ENCODE data around the gene PDE4B. TPM values are rescaled to one million over a fixed set of nuclear protein-coding genes. Genes with fewer than 3 reads are reported as not detected.
A peak's percentile ranks its signal among the peaks of the same experiment; 100 is the strongest.

Gene PDE4B
- polyA plus RNA-seq, 2 of the 4 experiments (the other 2 are of a cell fraction), result 20.2 to 56.8 TPM

- TF ChIP-seq ZNF302 (CRISPR knock-in tag; IDR thresholded peaks at IDR 0.05), result no peak
- no peak for TF ChIP-seq ZFP36 (IDR thresholded peaks at IDR 0.05; ENCODE audit: borderline replicate concordance, partially characterized antibody)
- no peak for TF ChIP-seq RAD21 (conservative IDR thresholded peaks at IDR 0.05 in 1 of 2, IDR thresholded peaks at IDR 0.05 in 1 of 2)
- no peak for TF ChIP-seq POLR2A (IDR thresholded peaks at IDR 0.05; ENCODE audit: low read length)
- TF ChIP-seq RNF2 (IDR thresholded peaks at IDR 0.05; ENCODE audit: borderline replicate concordance, low read depth), result no peak
- TF ChIP-seq MAZ (IDR thresholded peaks at IDR 0.05; ENCODE audit: borderline replicate concordance, low read depth, low read length), result no peak
- TF ChIP-seq ELK1 (IDR thresholded peaks at IDR 0.05; ENCODE audit: low read depth, low read length), result no peak
- no peak for TF ChIP-seq MYC (IDR thresholded peaks at IDR 0.05; ENCODE audit: borderline replicate concordance, low read length)
- TF ChIP-seq MAFK (IDR thresholded peaks at IDR 0.05; ENCODE audit: partially characterized antibody), result no peak
- TF ChIP-seq TP53 (CRISPR knock-in tag; IDR thresholded peaks at IDR 0.05), result no peak
- TF ChIP-seq EHF (CRISPR knock-in tag; IDR thresholded peaks at IDR 0.05), result no peak
- TF ChIP-seq ESRRA (IDR thresholded peaks at IDR 0.05; ENCODE audit: borderline replicate concordance, low read length), result no peak
- TF ChIP-seq SMC3 (IDR thresholded peaks at IDR 0.05), result no peak
- no peak for TF ChIP-seq NFE2L2 (conservative IDR thresholded peaks at IDR 0.05; ENCODE audit: low read length)
- ChIA-PET CTCF (interaction anchor here (0.6 to 1.4 kb wide), 2 partner anchors 145 to 152 kb away, joined by 3 to 5 read pairs; no protein-coding TSS in a partner anchor), POLR2A (no interaction called here)
- FAIRE-seq, result no peak
- peak; percentile 47 to 55; a peak in 2 of 6 replicates for ATAC-seq
- H3K27ac ChIP-seq, result peak overlapping the region; percentile 49 to 76
- 71% methylated on average over 4 of the region's 4 CpGs for WGBS (ENCODE audit: missing lambda C conversion rate)
- DNase-seq (ENCODE audit: low read depth in 1 of 2, low spot score in 1 of 2), result no peak
- peak overlapping the region; percentile 66 for H3K4me2 ChIP-seq
- no peak overlapping the region for H3K4me3 ChIP-seq
- H3K9me3 ChIP-seq, result no peaks in the 10 kb centered on the region
- peaks cover 52% of the 10 kb centered on the region for H3K4me1 ChIP-seq
Observed at GRCh38 chr1:66300972-66301451, 508.3 kb downstream of the PDE4B start.

GRCh38 chr1:66302184-66302742 lies 509.6 kb downstream of the PDE4B start:
- ChIA-PET POLR2A (no interaction called here), CTCF (interaction anchor here (0.8 kb wide), 1 partner anchor 20 kb away, joined by 3 read pairs; no protein-coding TSS in a partner anchor)
- FAIRE-seq (no peak), ATAC-seq (no peak), DNase-seq (ENCODE audit: low read depth in 1 of 2, low spot score in 1 of 2) (no peak)
- Histone ChIP-seq H3K27ac (peak overlapping the region in 1 of 2 experiments; percentile 76; a peak in 1 of 6 replicates), H3K9me3 (no peaks in the 10 kb centered on the region), H3K4me3 (no peak overlapping the region), H3K4me1 (peaks cover 39% of the 10 kb centered on the region), H3K4me2 (no peak overlapping the region)
- TF ChIP-seq HEYL (CRISPR knock-in tag; IDR thresholded peaks at IDR 0.05) (no peak), KDM5A (IDR thresholded peaks at IDR 0.05) (no peak), TP53 (CRISPR knock-in tag; IDR thresholded peaks at IDR 0.05) (no peak), HDAC2 (IDR thresholded peaks at IDR 0.05) (no peak), MAX (IDR thresholded peaks at IDR 0.05) (no peak), ELK1 (IDR thresholded peaks at IDR 0.05; ENCODE audit: low read depth, low read length) (no peak), RNF2 (IDR thresholded peaks at IDR 0.05; ENCODE audit: borderline replicate concordance, low read depth) (no peak), CBX2 (IDR thresholded peaks at IDR 0.05; ENCODE audit: borderline replicate concordance, low read depth) (no peak), NFE2L2 (conservative IDR thresholded peaks at IDR 0.05; ENCODE audit: low read length) (no peak), KDM1A (IDR thresholded peaks at IDR 0.05; ENCODE audit: low read depth) (no peak)
- WGBS (ENCODE audit: missing lambda C conversion rate), result 98% methylated on average over 3 of the region's 3 CpGs

GRCh38 chr1:66302815-66303214 lies 510.1 kb downstream of the PDE4B start:
- ATAC-seq, result peak in 1 of 2 experiments; percentile 59; a peak in 3 of 6 replicates
- WGBS (ENCODE audit: missing lambda C conversion rate), result 55% methylated on average over 1 of the region's 1 CpG
- no peak for FAIRE-seq
- ChIA-PET POLR2A (no interaction called here), CTCF (interaction anchor here (0.8 kb wide), 1 partner anchor 21 kb away, joined by 3 read pairs; no protein-coding TSS in a partner anchor)
- peak in 1 of 2 experiments; percentile 24 for DNase-seq (ENCODE audit: low read depth in 1 of 2, low spot score in 1 of 2)
- H3K4me3 ChIP-seq, result no peak overlapping the region
- H3K27ac ChIP-seq, result peak overlapping the region in 1 of 2 experiments; percentile 20; a peak in 1 of 6 replicates
- peaks cover 34% of the 10 kb centered on the region for H3K4me1 ChIP-seq
- no peak overlapping the region for H3K4me2 ChIP-seq
- no peaks in the 10 kb centered on the region for H3K9me3 ChIP-seq
- TF ChIP-seq FOSB (CRISPR knock-in tag; IDR thresholded peaks at IDR 0.05) (no peak), RCOR1 (IDR thresholded peaks at IDR 0.05; ENCODE audit: low read depth, low read length) (no peak), EHF (CRISPR knock-in tag; IDR thresholded peaks at IDR 0.05) (no peak), USF2 (IDR thresholded peaks at IDR 0.05) (no peak), TFCP2L1 (CRISPR knock-in tag; IDR thresholded peaks at IDR 0.05) (no peak), MAX (IDR thresholded peaks at IDR 0.05) (no peak), MYC (IDR thresholded peaks at IDR 0.05; ENCODE audit: borderline replicate concordance, low read length) (no peak), JUN (IDR thresholded peaks at IDR 0.05) (no peak), HDAC2 (IDR thresholded peaks at IDR 0.05) (no peak), BCL3 (IDR thresholded peaks at IDR 0.05) (no peak), FOXS1 (CRISPR knock-in tag; IDR thresholded peaks at IDR 0.05) (no peak), ZNF302 (CRISPR knock-in tag; IDR thresholded peaks at IDR 0.05) (no peak), SREBF2 (IDR thresholded peaks at IDR 0.05) (no peak), ESRRA (IDR thresholded peaks at IDR 0.05; ENCODE audit: borderline replicate concordance, low read length) (no peak), NPAS2 (CRISPR knock-in tag; IDR thresholded peaks at IDR 0.05; ENCODE audit: borderline replicate concordance) (no peak)

All from A549 (cell line).